Mucosa of rectum (tissue), 2 donors: Measurements from ENCODE around the gene PODN.

Experiments
- H3K27ac ChIP-seq, 2 donors: one replicate each; pipeline ENCODE4 v1.7.0; 2013; ENCODE audit warnings: inconsistent platforms in 2 of 2, low read depth in 2 of 2, low read length in 2 of 2
- H3K27me3 ChIP-seq, 2 donors: one replicate each; pipeline ENCODE4 v1.7.0; 2013; ENCODE audit warnings: low read length in 2 of 2; ENCODE audit not compliant: control insufficient read depth in 2 of 2, insufficient read depth in 2 of 2
- H3K36me3 ChIP-seq, 2 donors: one replicate each; pipeline ENCODE4 v1.7.0; 2013; ENCODE audit warnings: low read length in 2 of 2; ENCODE audit not compliant: control insufficient read depth in 2 of 2, insufficient read depth in 2 of 2
- H3K4me1 ChIP-seq, 2 donors: one replicate each; pipeline ENCODE4 v1.7.0; 2013; ENCODE audit warnings: low read length in 2 of 2, mild to moderate bottlenecking in 1 of 2; ENCODE audit not compliant: control insufficient read depth in 2 of 2, insufficient read depth in 2 of 2
- H3K4me3 ChIP-seq, 2 donors: one replicate each; pipeline ENCODE4 v1.7.0; 2013; ENCODE audit warnings: low read length in 2 of 2
- H3K9ac ChIP-seq, 2 donors: one replicate each; pipeline ENCODE4 v1.7.0; 2013; ENCODE audit warnings: low read length in 2 of 2, low read depth in 1 of 2, mild to moderate bottlenecking in 1 of 2
- H3K9me3 ChIP-seq, 2 donors: one replicate each; pipeline ENCODE4 v1.7.0; 2013; ENCODE audit warnings: low read length in 2 of 2; ENCODE audit not compliant: control insufficient read depth in 2 of 2
- donor health status: healthy.
- donor health status: Normal muscosa, but diverticular disease.

Gene PODN

GRCh38 chr1:53088616-53089300 is 26.7 kb downstream of the PODN start:
- no peaks in the 10 kb centered on the region for H3K9me3 ChIP-seq
- no peak overlapping the region for H3K4me3 ChIP-seq
- no peak overlapping the region for H3K27ac ChIP-seq
- H3K36me3 ChIP-seq, result no peaks in the 10 kb centered on the region
- peaks cover 6 to 10% of the 10 kb centered on the region in 2 donors for H3K4me1 ChIP-seq
- no peaks in the 10 kb centered on the region for H3K27me3 ChIP-seq
- H3K9ac ChIP-seq, result no peak overlapping the region

- peaks cover 6 to 10% of the 10 kb centered on the region in 2 donors for H3K4me1 ChIP-seq
- H3K4me3 ChIP-seq, result no peak overlapping the region
- H3K27ac ChIP-seq, result no peak overlapping the region
- H3K9me3 ChIP-seq, result no peaks in the 10 kb centered on the region
- H3K9ac ChIP-seq, result no peak overlapping the region
- H3K27me3 ChIP-seq, result no peaks in the 10 kb centered on the region
- no peaks in the 10 kb centered on the region for H3K36me3 ChIP-seq
Observed at GRCh38 chr1:53089478-53090226, 27.6 kb downstream of the PODN start.

GRCh38 chr1:53090227-53091147 is 28.5 kb downstream of the PODN start:
- no peaks in the 10 kb centered on the region for H3K9me3 ChIP-seq
- no peak overlapping the region for H3K27ac ChIP-seq
- H3K4me3 ChIP-seq, result no peak overlapping the region
- peaks cover 6 to 10% of the 10 kb centered on the region in 2 donors for H3K4me1 ChIP-seq
- no peak overlapping the region for H3K9ac ChIP-seq
- H3K27me3 ChIP-seq, result no peaks in the 10 kb centered on the region
- no peaks in the 10 kb centered on the region for H3K36me3 ChIP-seq

GRCh38 chr1:53091841-53092645 is 30.0 kb downstream of the PODN start:
- Histone ChIP-seq H3K9ac (no peak overlapping the region), H3K9me3 (no peaks in the 10 kb centered on the region), H3K27me3 (no peaks in the 10 kb centered on the region), H3K27ac (no peak overlapping the region), H3K36me3 (no peaks in the 10 kb centered on the region), H3K4me3 (no peak overlapping the region), H3K4me1 (peaks cover 6 to 10% of the 10 kb centered on the region in 2 donors)

GRCh38 chr1:53092659-53093450 is 30.8 kb downstream of the PODN start:
- H3K9me3 ChIP-seq, result no peaks in the 10 kb centered on the region
- H3K27ac ChIP-seq, result no peak overlapping the region
- H3K4me1 ChIP-seq, result peaks cover 6 to 10% of the 10 kb centered on the region in 2 donors
- H3K9ac ChIP-seq, result no peak overlapping the region
- H3K4me3 ChIP-seq, result no peak overlapping the region
- H3K27me3 ChIP-seq, result no peaks in the 10 kb centered on the region
- H3K36me3 ChIP-seq, result no peaks in the 10 kb centered on the region

- H3K4me3 ChIP-seq, result no peak overlapping the region
- no peaks in the 10 kb centered on the region for H3K36me3 ChIP-seq
- peaks cover 0 to 2% of the 10 kb centered on the region in 2 donors for H3K9me3 ChIP-seq
- H3K27me3 ChIP-seq, result no peaks in the 10 kb centered on the region
- no peak overlapping the region for H3K27ac ChIP-seq
- no peak overlapping the region for H3K9ac ChIP-seq
- H3K4me1 ChIP-seq, result peaks cover 6 to 10% of the 10 kb centered on the region in 2 donors
Observed at GRCh38 chr1:53093451-53093754, 31.4 kb downstream of the PODN start.

GRCh38 chr1:53093778-53094532 is 31.9 kb downstream of the PODN start:
- peaks cover 6 to 10% of the 10 kb centered on the region in 2 donors for H3K4me1 ChIP-seq
- no peak overlapping the region for H3K9ac ChIP-seq
- H3K27ac ChIP-seq, result no peak overlapping the region
- no peaks in the 10 kb centered on the region for H3K27me3 ChIP-seq
- H3K9me3 ChIP-seq, result peaks cover 0 to 4% of the 10 kb centered on the region in 2 donors
- H3K4me3 ChIP-seq, result no peak overlapping the region
- H3K36me3 ChIP-seq, result no peaks in the 10 kb centered on the region

GRCh38 chr1:53094533-53094919 is 32.5 kb downstream of the PODN start:
- Histone ChIP-seq H3K4me3 (no peak overlapping the region), H3K9ac (no peak overlapping the region), H3K27me3 (no peaks in the 10 kb centered on the region), H3K4me1 (peaks cover 6 to 7% of the 10 kb centered on the region in 2 donors), H3K9me3 (peaks cover 0 to 4% of the 10 kb centered on the region in 2 donors), H3K36me3 (no peaks in the 10 kb centered on the region), H3K27ac (no peak overlapping the region)
